Amniotic epithelial cell (primary cell): ENCODE measurements around the gene BICRA.

Experiments used
- DNase-seq: peaks from one replicate; pipeline ENCODE4 v3.0.0-alpha.2; 2010; ENCODE audit warnings: low read depth

BICRA gene

DNA sequence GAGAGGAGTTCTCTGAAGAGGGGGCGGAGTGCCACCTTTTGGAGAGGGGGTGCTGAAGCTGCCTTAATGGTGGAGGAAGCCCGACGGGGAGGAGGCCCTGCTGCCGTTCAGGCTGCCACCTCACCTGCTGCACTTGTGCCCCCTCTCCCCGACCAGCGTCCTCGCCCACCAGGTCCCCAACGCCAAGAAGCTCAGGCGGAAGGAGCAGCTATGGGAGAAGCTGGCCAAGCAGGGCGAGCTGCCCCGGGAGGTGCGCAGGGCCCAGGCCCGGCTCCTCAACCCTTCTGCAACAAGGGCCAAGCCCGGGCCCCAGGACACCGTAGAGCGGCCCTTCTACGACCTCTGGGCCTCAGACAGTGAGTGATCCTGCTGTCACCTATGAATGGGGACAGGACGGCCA lies 141.8 kb downstream of the BICRA start:
- DNase-seq, result no peak

DNA sequence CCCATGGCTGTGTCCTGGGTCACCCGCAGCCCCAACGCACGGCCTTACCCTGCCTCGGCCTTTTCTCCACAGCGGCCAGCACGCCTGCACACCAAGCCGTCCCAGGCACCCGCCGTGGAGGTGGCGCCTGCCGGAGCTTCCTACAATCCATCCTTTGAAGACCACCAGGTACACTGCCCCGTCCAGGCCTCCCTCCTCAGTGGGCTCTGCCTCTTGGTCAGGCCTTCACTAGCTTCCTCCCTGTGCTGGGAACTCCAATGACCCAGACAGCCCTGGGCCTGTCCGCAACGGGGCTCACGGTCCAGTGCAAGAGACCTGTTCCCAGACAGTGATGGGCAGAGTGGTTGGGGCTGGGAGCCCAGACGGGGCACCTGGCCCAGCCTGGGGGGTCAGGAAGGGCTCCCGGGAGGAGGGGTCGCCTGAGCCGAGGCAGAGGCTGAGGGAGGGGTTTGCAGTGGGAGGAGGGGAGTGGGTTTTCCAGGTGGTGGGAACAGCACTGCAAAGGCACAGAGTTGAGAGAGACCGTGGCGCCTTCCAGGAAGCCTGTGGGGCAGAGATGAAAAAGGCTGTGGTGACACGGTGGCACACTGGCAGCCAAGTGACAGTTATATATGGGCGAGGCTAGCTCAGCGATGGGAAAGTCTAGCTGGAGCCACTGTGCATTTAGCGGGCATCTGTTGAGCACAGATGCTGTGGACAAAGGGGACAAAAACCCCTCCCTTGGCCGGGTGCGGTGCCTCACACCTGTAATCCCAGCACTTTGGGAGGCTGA lies 143.7 kb downstream of the BICRA start:
- DNase-seq, result no peak
